Progenitor cell of endocrine pancreas (in vitro differentiated cells): ENCODE measurements around the gene RRP1B. TPM values are rescaled to one million over a fixed set of nuclear protein-coding genes. Genes with fewer than 3 reads are reported as not detected.
A peak's percentile ranks its signal among the peaks of the same experiment; 100 is the strongest.

Experiments used
- DNase-seq: peaks from one replicate; pipeline ENCODE4 v3.0.0; 2021; ENCODE audit warnings: low spot score; ENCODE audit not compliant: unreplicated experiment
- H3K27ac Mint-ChIP-seq: 2 replicates; pipeline ENCODE4 v1.8.0; 2021; ENCODE audit warnings: mild to moderate bottlenecking, moderate library complexity, mixed read lengths
- H3K27me3 Mint-ChIP-seq: 2 replicates; pipeline ENCODE4 v1.8.0; 2021; ENCODE audit warnings: mixed read lengths
- H3K36me3 Mint-ChIP-seq: 2 replicates; pipeline ENCODE4 v1.8.0; 2022; ENCODE audit warnings: mixed read lengths; ENCODE audit not compliant: insufficient read depth
- H3K4me1 Mint-ChIP-seq: 2 replicates; pipeline ENCODE4 v1.8.0; 2021; ENCODE audit warnings: low read depth, mixed read lengths
- H3K4me3 Mint-ChIP-seq: 2 replicates; pipeline ENCODE4 v1.8.0; 2021; ENCODE audit warnings: low read depth, mild to moderate bottlenecking, moderate library complexity, mixed read lengths
- H3K9me3 Mint-ChIP-seq: 2 replicates; pipeline ENCODE4 v1.8.0; 2021; ENCODE audit warnings: low read depth, mixed read lengths
- total RNA-seq: library from RNA; stranded (reverse); gene quantifications from 2 replicates; pipeline ENCODE4 v1.2.1, GENCODE V29; 2021
- TF ChIP-seq, protein P1 (sequence below): fragments of 200-600 bp; sonication (generic); IDR thresholded peaks from one replicate; pipeline ENCODE4 v1.5.0; 2021; ENCODE audit warnings: antibody characterized with exemption, mild to moderate bottlenecking; ENCODE audit not compliant: unreplicated experiment

The RRP1B gene
- total RNA-seq, 1 donor from 2014 or later, result 38.0 TPM

DNA sequence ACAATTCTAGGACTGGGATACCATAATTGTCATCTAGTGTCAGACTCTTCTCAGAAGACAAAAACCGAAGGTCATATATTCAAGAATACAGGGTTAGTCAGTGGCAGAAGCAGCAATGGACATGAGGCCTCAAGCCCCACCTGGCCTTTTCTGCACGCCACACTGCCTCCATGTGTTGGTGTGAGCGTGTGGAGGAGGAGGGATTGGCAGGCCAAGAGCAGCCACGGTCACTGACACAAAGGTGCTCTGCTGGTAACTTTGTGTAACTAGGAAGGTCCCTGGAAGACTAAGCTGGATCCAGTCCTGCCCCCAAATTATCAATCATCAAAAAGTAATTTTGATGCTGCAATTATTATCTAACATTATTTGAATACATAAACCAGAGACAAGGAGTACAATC is 35.0 kb upstream of the RRP1B start:
- Mint-ChIP-seq H3K27me3 (no peaks in the 10 kb centered on the region), H3K4me1 (peaks cover 12% of the 10 kb centered on the region), H3K4me3 (no peak overlapping the region), H3K27ac (no peak overlapping the region), H3K9me3 (peaks cover 20% of the 10 kb centered on the region), H3K36me3 (peaks cover 20% of the 10 kb centered on the region)
- no peak for DNase-seq
- TF ChIP-seq, protein P1, sequence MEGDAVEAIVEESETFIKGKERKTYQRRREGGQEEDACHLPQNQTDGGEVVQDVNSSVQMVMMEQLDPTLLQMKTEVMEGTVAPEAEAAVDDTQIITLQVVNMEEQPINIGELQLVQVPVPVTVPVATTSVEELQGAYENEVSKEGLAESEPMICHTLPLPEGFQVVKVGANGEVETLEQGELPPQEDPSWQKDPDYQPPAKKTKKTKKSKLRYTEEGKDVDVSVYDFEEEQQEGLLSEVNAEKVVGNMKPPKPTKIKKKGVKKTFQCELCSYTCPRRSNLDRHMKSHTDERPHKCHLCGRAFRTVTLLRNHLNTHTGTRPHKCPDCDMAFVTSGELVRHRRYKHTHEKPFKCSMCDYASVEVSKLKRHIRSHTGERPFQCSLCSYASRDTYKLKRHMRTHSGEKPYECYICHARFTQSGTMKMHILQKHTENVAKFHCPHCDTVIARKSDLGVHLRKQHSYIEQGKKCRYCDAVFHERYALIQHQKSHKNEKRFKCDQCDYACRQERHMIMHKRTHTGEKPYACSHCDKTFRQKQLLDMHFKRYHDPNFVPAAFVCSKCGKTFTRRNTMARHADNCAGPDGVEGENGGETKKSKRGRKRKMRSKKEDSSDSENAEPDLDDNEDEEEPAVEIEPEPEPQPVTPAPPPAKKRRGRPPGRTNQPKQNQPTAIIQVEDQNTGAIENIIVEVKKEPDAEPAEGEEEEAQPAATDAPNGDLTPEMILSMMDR, result no peak

DNA sequence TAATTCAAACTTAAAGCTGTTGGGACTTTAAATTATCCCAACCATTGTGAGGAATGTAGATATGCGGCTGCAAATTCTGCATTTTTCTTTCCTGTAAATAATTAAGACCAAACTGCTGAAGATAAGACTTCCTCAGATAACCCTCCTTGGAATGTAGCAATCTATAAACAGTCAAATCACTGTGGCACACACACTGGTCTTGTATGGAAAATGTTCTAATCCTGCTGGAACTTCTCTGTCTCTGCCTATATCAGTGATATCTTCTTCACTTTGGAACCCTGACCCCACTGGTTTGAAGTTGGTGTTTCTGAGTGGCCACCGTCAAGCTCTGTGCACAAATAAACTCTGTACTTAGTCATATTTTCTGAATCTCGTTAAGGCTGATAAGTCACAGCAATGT is 33.0 kb upstream of the RRP1B start:
- peak overlapping the region; percentile 95 for H3K27ac Mint-ChIP-seq
- no peaks in the 10 kb centered on the region for H3K27me3 Mint-ChIP-seq
- peaks cover 12% of the 10 kb centered on the region for H3K9me3 Mint-ChIP-seq
- H3K4me3 Mint-ChIP-seq, result no peak overlapping the region
- peaks cover 16% of the 10 kb centered on the region for H3K36me3 Mint-ChIP-seq
- TF ChIP-seq, protein P1, result no peak
- H3K4me1 Mint-ChIP-seq, result peaks cover 12% of the 10 kb centered on the region
- DNase-seq, result no peak

DNA sequence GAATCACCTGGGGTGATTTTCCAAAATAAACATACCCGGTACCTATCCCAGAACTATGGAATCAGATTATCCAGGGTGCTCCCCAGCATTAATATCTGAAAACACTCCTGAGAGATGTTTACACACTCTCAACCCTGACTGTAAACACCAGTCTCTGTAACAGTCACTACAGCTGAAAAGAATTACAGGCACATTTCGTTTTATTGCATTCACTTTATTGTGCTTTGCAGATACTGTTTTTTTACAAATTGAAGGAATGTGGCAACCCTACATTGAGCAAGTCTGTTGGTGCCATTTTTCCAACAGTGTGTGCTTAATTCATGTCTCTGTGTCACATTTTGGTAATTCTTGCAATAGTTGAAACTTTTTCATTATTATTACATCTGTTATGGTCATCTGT is 31.8 kb upstream of the RRP1B start:
- Mint-ChIP-seq H3K27me3 (no peaks in the 10 kb centered on the region), H3K9me3 (peaks cover 12% of the 10 kb centered on the region), H3K4me3 (no peak overlapping the region), H3K36me3 (peaks cover 16% of the 10 kb centered on the region), H3K4me1 (peaks cover 12% of the 10 kb centered on the region), H3K27ac (no peak overlapping the region)
- TF ChIP-seq, protein P1, result no peak
- no peak for DNase-seq

DNA sequence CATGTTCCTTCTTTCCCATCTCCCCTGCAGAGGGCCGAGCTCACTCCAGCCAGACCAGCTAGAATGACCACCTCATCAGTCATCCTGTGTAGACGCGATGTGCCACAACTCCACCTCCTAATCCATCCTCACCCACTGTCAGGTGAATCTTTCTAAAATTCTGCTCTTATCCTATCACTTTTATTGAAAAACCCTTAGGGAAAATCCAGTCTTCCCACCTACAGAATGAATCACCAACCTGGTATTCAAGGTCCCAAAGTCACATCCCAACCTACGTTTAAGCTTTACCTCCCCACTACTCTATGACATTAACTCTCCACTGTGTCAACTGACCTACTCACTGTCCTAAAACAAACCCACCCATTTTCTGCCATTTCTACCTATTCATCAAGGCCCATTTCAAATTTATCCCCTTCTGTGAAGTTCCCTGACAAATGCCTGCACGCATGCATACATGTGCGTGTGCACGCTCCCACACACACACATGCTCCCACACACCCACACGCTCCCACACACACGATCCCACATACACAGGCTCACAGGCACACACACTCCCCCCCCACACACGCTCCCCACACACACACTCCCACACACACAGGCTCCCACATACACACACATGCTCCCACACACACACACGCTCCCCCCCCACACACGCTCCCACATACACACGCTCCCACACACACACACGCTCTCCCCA is 27.8 kb upstream of the RRP1B start:
- no peak for DNase-seq
- Mint-ChIP-seq H3K27me3 (no peaks in the 10 kb centered on the region), H3K4me3 (no peak overlapping the region)

DNA sequence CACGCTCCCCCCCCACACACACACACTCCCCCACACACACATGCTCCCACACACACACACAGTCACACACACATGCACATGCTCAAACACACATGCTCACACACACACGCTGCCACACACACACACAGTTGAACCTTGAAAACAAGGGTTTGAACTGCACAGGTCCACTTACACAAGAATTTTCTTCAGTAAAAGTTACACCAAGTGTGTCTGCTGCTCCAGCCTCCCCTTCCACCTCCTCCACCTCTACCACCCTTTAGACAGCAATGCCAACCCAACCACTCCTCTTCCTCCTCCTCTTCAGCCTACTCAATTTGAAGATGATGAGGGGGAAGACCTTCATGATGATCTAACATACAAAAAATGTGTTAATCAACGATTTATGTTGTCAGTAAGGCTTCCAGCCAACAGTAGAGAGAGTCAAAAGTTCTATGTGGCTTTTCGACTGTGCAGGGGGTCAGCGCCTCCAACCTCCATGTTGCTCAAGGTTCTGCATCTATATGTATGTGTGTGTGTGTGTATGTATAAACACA is 26.9 kb upstream of the RRP1B start:
- peaks cover 16% of the 10 kb centered on the region for H3K36me3 Mint-ChIP-seq
- H3K27me3 Mint-ChIP-seq, result no peaks in the 10 kb centered on the region
- H3K4me3 Mint-ChIP-seq, result no peak overlapping the region
- H3K9me3 Mint-ChIP-seq, result peaks cover 12% of the 10 kb centered on the region
- no peak for DNase-seq
- TF ChIP-seq, protein P1, result no peak
- peaks cover 1% of the 10 kb centered on the region for H3K4me1 Mint-ChIP-seq
- H3K27ac Mint-ChIP-seq, result no peak overlapping the region

More for the DNA sequence above, 27.8 kb upstream of the RRP1B start:
- TF ChIP-seq, protein P1, result no peak
- H3K9me3 Mint-ChIP-seq, result peaks cover 12% of the 10 kb centered on the region
- no peak overlapping the region for H3K27ac Mint-ChIP-seq
- H3K36me3 Mint-ChIP-seq, result peaks cover 16% of the 10 kb centered on the region
- H3K4me1 Mint-ChIP-seq, result peaks cover 2% of the 10 kb centered on the region
